HG03432 (cell line): Measurements from ENCODE around the gene RASSF7.
"Not testable (repeated sequence)": the region's sequence is repeated elsewhere in the genome, so short reads cannot be mapped to it uniquely, and the experiment has no call there.

Source experiments
- ATAC-seq: cut with Tn5 transposase; IDR thresholded peaks from one replicate; pipeline ENCODE4 v1.9.1; 2021; ENCODE audit warnings: mild to moderate bottlenecking, moderate library complexity; ENCODE audit not compliant: unreplicated experiment

Gene RASSF7

DNA sequence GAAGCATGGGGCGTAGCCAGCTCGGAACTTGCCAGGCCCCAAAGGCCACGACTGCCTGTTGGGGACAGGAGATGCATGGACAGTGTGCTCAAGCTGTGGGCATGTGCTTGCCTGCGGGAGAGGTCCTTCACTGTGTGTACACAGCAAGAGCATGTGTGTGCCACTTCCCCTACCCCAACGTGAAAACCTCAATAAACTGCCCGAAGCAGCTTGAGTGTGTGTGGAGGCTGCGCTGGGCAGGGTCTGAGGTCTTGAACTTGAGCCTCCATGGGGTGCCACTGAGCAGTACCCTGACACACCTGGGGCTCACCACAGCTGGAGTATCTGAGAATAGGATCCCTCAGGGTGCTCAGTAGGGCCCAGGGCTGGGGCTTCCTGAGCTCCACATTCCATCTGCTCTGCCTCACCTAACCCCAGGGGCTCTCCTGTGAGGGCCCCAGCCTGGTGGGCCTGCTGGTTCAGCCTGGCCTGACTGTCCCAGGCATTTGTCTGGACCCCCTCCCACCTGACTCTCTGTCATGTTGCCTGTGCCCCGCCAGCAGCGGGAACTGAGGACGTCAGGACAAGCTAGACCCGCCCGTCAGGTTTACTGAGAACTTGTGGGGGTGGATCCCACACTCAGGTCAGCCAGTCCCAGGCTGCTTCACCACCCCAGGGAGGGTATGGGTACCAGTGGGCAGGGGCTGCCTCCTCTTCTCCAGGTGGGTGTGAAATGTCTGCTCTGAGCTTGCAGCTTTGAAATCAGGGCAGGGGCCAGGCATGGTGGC lies 3.2 kb downstream of the RASSF7 start:
- ATAC-seq = no peak

DNA sequence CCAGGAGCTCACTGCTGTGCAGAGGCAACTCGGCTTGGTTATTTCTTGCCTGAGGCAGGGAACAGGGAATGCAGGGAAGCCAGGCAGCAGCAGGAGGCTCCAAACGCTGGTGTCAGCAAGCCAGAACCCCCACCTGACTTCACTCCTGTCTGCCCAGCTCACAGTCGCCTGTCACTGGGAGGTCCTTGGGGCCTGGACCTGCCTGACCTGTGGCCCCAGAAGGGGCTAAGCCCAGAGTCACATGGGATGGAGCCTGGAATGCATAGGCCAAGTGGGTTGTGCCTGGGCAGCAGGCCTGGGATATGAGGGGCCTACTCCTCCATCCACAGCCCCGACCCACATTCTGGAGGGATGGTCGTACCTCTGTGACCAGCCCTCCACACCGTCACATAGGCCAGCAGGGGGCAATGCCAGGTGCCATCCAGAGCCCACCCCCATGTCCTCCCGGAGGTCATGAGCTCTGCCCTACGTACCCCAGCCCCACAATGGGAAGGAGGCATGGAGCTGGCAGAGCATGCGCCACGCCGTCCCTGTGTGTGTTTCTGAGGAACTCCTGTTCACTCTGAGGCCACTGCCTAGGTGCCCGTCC lies 5.2 kb downstream of the RASSF7 start:
- ATAC-seq = no peak

DNA sequence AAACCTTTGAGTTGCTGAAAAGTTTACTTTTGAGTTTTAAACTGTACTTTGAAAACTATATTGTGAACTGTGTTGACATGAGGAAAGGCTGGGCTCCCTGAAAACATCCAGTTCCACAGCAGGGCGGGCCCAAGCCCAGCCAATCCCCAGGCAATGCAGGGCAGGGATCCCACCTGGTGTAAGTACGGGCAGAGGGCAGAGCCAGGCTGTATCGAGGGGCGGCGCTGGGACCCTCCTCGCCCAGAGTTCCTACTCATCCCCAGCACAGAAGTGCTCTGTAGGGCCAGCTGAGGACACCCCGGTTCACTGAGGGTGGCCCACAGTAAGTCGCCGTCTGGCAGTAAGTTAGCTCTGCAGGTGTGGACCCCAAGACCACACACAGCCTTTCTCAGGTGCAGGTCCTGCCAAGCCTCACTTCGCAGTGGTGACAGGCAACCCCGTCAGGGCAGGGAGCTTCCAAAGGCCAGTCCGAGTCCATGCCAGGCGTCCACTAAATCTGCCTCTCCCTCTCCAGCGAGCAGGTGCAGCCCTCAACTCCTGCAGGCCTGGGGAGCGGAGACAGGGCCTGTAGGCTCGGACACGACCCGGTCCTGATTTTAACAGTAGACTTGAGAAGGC lies 6.3 kb downstream of the RASSF7 start:
- ATAC-seq = no peak

DNA sequence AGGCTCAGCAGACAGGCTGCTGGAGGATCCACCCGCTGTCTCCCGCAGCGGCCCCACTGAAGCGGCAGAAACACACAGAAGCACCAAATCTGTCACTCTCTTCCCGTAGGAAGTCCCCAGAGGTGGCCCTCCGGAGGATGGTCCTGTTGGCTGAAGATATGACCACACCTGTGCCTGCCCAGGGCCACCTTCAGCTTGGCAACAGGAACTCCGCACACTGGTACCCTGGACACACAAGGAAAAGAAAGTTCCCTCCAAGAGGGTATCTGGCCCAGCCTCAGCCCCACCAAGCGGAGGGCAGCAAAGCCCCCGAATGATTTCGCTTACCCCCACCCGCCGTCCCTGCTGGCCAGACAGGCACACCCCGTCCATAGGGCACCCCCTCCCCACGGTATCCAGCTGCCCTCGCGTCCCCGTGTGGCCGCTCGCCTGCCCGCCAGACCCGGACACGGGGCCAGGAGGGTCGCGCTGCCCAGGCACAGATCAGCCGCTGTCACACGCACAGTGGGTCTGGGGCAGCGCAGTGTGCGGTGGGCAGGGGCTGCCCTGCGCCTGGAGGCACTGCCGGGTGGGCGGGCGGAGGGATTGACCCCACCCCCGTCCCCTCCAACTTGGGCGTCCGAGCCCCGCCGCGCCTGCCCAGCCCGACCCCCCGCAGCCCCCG lies 7.0 kb downstream of the RASSF7 start:
- no peak for ATAC-seq

DNA sequence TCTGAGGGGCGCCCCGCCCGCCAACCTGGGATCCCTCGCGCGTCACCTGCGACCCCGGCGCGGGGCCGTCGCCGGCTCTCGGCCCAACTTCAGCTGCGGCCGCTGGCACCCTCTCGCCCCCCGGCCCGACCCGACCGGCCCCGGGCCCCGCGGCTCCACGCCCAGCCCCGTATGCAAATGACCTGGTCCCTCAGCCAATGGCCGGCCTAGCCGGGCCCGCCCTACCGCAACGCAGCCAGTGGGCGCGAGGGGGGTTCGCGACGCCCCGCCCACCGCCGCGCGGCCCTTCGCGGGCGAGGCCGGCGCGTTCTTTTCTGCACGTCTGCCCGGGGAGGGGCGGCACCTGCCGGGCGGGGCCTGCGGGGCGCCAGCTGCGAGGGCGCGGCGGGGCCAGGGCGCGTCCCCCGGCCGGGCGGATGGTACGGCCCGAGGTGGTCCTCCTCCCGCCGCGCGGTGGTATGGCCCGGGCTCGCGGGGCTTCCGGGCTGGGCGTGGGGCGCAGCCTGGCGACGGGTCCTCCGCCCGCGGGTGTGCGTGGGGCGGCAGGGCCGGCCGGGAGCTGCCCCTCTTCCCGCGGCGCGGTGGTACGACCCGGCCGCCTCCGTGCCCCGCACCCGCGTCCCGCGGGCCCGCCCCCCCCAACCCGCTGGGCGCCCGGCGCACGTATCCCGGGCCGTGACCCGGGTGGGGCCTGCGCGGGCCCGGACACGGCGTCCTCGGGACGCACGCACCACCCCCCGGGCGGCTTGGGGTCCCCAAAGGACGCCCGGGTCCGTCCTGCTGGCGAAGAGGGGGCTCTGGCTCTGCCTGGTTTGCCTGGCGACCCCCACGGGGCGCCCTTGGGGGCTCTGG lies 7.8 kb downstream of the RASSF7 start:
- ATAC-seq = peak; percentile 87

DNA sequence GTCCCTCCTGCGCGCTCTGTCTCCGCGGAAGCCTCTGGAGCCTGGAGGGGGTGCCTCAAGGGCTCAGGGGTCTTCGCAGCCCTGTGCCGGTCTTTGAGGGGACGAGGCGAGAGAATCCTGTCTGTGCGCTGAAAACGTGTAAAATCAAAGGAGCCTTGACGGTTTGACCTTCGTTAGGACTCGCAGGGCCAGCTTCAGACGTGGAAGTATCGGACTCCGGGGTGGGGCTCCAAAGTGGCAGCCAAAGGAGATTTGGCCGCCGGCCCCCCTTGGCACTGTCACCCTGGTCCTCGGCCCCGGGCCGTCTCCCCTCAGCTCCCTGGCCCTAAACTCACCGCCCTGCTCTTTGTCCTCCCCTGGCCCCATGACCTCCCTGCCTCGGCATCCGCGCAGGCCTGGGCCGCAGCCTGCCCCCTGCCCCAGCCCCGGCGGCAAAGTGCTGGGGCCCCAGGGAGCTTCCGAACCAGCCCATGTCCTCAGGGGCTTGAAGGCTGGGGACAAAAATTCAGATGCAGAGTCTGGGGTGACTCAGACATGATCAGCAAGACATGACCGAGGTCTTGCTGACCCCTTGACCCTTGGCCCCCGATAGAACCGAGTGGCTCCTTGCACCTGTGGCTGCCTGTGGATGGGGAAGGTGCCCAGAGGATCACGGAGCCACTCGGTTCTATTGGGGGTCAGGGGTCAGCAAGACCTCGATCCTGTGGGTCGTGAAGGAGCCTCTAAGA lies 8.6 kb downstream of the RASSF7 start:
- no peak for ATAC-seq

DNA sequence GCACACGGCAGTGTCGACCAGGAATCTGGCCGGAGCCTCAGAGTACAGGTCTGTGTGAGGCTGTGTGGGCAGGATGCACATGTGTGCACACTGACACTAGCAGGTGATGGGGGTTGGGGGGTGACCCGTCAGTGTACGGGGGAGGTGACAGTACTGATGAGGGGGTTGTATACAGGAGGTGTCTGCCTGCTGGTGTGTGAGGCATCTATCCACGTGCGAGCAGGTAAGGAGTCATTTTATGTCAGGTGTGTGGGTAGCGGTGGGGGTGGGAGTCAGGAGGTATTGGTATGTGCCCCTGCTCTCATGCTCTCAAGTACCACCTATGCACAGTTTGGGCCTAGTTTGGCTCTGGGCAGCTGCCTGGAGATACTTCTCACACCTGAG lies 11.0 kb downstream of the RASSF7 start:
- ATAC-seq = no peak

DNA sequence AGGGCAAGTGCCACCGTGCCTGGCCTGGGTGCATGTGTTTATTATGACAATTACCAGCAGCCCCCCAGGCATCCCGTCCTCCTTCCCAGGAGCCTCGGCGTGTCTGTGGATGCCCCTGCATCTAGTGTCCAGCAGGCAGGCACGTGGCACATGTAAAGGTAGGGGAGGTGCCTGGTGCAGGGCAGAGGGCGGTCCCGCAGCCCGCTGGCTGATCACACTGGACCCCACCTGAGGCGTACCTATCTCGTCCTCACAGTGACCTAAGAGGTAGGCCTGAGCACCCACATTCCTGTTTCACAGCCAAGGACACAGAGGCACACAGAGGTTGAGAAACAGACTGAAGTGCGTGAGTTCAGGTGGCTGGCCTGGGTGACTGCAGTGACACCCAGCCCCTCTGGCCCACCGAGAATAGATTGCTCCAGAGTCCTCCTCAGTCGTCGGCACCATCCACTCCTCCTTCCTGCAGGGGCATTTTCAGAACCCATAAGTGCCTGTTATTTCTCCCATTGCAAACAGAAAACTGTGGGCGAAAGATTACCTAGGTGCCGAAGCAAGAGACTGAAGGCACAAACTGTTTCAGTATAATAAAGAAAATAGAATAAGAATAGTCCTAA lies 12.5 kb downstream of the RASSF7 start:
- no peak for ATAC-seq

DNA sequence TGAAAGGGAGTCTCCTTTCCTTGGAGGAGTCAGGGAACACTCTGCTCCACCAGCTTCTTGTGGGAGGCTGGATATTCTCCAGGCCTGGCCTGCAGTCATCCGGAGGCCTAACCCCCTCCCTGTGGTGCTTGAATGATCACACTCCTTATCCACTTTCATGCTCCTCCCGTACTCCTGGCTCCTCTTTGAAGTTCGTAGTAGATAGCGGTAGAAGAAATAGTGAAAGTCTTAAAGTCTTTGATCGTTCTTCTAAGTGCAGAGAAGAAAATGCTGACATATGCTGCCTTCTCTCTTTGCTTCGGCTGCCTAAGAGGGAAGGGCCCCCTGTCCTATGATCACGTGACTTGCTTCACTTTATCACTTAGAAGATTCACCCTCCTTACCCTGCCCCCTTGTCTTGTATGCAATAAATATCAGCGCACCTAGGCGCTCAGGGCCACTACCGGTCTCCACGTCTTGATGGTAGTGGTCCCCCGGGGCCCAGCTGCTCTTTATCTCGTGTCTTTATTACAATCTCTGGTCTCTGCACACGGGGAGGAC lies 13.3 kb downstream of the RASSF7 start:
- ATAC-seq = not testable (repeated sequence)

DNA sequence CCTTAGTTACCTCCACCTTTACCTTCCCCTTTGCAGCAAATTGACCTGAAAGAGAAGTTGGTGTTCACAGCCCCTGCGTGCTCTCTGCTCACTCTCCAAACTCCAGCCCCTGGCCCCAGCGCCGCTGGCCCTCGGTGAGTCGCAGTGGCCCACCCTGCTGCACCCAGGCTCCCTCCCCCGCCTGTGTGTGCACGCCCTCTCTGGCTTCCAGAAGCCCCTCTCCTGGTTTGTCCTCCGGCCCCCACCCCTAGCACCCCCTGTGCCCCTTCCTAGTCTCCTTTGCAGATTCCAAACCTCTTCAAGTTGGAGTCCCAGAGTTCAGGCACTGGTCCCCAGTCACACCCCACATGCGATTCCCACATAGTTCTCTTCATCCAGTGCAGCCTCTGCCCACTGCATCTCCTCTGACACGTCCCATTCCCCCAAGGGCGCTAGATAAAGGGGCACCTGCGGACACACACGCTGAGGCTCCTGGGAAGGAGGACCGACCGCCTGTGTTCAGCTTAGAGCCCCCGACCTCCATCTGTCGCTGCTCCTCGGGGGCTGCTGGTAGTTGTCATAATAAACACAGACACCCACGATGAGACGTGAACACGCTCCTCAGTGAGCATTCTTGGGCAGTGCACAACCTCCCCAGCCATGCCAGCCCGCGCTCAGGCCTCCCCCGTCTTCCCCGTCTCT lies 14.0 kb downstream of the RASSF7 start:
- ATAC-seq = no peak

DNA sequence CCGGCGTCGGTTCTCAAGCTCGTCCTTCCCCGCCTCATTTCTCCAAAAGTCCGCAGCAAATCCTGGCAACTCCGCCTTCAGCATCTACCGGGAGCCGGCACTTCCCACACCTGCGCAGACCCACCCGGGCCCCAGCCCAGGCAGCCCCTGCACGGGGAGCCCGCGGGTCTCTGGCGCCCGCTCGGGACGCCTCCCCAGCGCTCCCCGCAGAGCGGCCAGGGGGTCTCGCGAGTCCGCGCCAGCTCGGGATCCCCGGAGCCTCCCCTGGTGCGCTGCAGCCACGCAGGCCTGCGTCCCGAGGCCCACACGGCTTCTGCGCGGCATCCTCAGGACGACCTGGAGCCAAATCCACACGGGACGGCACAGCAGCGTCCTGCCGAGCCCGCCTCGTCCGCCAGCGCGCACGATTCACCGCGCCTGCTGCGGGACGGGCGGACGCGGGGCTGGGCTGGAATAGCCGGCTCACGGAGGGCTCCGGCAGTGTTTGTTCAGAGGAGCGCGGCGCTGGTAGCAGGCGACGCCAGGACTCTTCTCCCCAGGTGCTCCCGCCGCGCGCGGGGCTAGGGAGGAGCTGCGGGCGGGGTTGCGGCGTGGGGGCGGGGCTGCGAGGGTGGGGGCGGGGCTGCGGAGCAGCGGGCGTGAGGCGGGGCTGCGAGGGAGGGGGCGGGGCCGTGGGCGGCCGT lies 14.7 kb downstream of the RASSF7 start:
- ATAC-seq = peak; percentile 34

DNA sequence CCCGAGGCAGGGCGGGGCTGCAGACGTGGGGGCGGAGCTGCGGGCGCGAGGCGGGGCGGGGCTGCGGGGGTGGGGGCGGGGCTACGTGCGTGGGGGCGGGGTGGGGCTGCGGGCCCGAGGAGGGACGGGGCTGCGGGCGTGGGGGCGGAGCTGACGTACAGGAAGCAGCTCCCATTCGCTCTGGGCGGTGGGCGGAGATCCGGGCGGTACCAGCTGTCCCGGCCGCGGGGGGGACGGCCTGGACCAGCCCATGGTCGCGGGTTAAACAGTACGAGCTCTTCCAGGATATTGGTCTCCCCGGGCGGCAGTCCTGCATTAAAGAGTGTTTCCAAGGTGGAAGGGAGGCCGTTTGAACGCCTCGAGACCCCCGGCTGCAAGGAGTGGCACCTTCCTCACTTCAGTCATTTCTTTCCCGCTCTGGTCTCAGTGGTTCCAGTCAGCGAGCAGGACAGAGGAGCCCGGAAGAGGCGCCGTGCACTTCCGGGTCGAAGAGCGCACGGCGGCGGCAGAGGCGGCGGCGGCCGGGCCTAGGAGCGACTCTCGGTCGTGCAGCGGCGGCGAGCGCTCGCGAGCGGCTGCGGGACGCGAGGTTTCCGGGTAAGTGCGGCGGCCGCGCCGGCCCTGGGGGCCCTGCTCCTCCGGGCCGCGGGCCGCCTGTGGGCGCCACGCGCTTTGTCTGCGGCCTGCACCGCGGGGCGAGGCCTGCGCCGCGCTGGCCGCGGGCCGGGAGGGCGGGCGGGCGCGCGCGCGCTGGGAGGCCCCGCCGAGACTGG lies 15.4 kb downstream of the RASSF7 start, which contains the start of gene PHRF1:
PHRF1 (plus strand) TSS at position 475 of the 773 bp plus-strand sequence. CDS start 5,043 bp downstream, outside the sequence.
- ATAC-seq = peak; percentile 83

DNA sequence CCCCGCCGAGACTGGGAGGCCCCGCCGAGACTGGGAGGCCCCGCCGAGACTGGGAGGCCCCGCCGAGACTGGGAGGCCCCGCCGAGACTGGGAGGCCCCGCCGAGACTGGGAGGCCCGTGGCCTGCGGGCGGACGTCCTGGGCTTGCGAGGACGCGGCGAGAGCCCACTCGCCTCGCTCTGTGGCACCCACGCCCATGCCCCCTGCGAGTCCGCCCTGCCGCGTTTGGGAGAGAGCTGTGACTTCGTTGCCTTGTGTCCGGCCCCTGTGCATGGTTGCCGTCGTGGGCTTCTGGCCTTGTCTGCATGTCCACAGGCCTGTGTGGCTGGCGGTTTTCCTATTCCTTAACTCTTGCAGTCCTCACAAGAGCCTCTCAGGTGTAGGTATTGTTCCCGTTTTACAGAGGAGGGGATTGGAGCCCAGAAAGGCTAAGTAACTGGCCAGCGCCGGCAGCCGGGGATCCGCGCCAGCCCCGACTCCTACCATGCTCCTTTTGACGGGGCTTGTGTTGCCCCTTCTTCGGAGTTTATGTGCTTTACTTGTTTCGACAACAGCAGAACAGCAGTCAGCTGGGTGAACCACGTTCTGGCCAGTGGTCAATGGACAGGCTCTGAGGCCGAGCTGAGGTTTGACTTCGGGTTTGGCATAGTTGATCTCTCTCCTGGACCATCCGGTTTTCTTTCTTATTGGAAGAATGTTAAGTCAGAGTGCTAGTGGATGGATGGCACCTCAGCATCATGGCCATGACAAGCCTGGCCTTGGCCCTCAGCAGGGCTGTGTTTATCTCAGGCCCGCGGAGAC lies 16.2 kb downstream of the RASSF7 start:
- ATAC-seq = no peak

DNA sequence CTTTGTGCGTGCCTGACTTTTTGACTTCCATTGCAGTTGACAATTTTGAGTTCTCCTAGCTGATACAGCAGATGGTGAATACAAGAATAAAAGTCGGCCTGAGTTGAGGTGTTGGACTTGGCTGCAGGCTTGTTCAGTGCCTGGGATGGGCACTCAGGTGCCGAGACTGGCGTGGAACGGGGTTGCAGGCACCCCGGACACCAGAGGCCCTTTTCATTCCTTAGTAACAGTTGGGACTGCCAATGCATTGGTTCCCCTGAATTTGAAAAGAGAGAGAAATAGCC lies 16.8 kb downstream of the RASSF7 start:
- ATAC-seq = no peak

DNA sequence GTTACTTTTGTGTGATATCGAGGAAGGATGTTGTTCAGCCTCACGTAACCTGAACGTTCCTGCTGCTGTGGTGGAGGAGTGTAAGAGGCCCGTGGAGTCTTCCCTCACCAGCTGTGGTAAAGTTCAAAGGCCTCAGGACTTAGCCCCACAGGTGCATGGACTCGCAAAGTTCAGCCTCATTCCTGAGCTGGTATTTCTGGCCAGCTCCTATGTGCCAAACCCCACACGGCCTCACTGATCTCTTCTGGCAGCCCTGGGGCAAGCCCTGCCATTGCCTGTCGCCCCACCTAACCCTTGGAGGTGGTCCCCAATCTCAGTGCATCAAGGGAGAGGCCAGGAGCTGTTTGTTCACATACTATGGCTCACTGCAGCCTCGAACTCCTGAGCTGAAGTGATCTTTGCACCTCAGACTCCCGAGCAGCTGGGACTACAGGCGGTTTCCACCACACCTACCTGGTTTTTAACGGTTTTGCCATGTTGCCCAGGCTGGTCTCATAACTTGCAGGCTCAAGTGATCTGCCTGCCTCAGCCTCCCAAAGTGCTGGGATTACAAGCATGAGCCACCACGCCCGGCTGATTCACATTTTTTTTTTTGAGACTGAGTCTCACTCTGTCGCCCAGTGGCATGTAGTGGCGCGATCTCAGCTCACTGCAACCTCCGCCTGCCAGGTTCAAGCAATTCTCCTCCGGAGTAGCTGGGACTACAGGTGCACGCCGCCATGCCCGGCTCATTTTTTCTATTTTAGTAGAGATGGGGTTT lies 17.7 kb downstream of the RASSF7 start:
- ATAC-seq = no peak
